ENCODE measurements around the gene MDN1.
"Not testable (repeated sequence)": the region's sequence is repeated elsewhere in the genome, so short reads cannot be mapped to it uniquely, and the experiment has no call there.

MDN1 gene

GRCh38 chr6:89818977-89819335 is 638 bp downstream of the MDN1 start:
- FAIRE-seq, result no peak

DNA sequence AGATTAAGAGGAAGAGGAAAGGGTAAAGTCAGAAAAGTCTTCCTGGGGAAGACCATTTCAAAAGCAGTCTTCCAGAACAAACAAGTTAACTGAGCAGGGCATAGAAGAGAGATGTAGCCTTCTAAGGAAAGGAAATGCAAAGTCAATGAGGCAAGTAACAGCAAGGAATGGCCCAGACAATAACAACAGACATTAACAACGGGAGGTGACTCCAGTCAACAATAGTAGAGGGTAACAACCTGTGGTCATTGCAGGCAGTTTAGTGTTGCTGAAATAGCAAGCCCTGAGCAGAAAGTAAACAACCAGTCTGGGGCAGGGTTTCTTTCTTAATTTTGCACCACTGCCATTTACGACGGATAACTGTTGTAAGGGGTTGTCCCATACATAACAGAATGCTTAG is 2.1 kb downstream of the MDN1 start:
- no peak for FAIRE-seq

DNA sequence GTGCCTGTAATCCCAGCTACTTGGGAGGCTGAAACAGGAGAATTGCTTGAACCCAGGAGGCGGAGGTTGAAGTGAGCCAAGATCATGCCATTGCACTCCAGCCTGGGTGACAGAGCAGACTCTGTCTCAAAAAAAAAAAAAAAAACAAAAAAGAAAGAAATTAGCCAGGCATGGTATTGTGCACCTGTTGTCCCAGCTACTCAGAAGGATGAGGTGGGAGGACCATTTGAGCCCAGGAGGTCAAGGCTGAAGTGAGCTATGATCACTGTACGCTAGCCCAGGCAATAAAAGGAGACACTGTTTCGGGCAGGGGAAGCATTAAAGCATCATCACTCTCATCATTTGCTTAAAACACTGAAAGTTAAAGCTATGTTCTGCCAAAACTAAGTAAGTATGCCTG is 6.2 kb downstream of the MDN1 start:
- not testable (repeated sequence) for FAIRE-seq

DNA sequence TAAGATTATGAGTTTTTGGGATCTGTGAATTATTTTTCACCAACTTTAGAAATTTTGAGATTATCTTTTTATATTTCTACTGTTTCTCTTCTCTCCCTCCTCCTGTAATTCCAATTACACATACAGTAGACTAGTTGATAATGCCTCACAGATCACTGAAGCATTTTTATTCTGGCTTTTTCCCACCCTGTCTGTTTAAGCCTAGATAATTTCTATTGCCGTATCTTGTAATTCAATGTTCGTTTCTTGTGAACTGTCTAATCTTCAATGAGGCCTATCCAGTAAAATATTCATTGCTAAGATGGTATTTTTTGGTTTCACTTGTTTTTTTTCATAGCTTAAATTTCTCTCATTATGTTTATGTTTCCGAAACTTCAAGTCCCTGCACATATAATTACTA is 12.0 kb downstream of the MDN1 start:
- no peak for FAIRE-seq

GRCh38 chr6:89805814-89806371 is 13.7 kb downstream of the MDN1 start:
- no peak for FAIRE-seq

DNA sequence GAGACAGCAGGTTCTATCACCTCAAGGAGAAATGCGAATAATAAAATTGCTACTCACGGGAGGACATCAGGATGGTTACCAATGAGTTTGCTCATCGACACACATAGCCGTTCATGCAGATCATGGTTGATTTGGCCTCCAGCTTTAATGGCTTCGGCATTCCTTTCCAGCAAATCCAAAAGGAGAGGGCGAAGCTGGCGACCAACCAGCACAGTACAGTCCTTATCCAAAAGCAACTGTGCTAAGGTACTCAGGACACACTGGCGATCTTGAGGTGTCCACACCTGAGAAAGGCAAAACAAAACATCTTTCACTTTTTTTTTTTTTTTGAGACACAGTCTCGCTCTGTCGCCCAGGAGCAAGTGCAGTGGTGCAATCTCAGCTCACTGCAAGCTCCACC is 16.3 kb downstream of the MDN1 start:
- no peak for FAIRE-seq

GRCh38 chr6:89799756-89800155 is 19.8 kb downstream of the MDN1 start:
- no peak for FAIRE-seq

DNA sequence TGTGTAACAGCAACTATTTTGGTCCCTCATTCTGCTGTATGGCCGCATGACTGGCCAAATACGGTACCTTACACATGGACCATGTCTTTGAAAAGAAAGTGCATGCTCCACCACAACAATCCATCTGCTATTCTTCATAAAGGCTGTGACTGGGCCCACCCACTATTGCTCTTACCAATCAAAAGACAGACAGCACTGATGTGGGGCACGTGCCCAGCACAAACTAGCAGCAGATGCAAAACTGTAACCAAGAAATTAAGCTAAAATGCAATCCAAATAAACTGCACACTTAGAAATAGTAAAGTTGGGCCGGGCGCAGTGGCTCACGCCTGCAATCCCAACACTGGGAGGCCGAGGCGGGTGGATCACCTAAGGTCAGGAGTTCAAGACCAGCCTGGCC is 20.5 kb downstream of the MDN1 start:
- no peak for FAIRE-seq

GRCh38 chr6:89797317-89797716 is 22.3 kb downstream of the MDN1 start:
- FAIRE-seq, result no peak

- no peak for FAIRE-seq
These were observed 25.3 kb downstream of the MDN1 start for GRCh38 chr6:89794324-89794723.

GRCh38 chr6:89793586-89793985 is 26.0 kb downstream of the MDN1 start:
- FAIRE-seq, result no peak

GRCh38 chr6:89792881-89793280 is 26.7 kb downstream of the MDN1 start:
- no peak for FAIRE-seq

DNA sequence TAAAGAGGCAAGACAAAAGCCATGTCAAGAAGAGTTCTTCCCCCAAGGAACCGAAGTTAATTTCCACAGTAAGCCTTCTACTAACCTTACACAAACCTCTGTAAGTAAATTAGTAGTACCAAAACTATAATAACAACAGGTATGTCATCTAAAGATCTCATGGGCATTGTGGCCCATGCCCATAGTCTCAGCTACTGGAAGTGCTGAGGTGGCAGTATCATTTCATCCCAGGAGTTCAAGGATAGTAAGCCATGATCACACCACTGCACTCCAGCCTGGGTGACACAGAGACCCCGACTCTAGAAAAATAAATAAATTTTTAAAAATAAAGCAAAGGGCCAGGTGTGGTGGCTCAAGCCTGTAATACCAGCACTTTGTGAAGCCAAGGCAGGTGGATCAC is 29.2 kb downstream of the MDN1 start:
- FAIRE-seq, result no peak

GRCh38 chr6:89789980-89790379 is 29.6 kb downstream of the MDN1 start:
- no peak for FAIRE-seq

GRCh38 chr6:89787660-89788328 is 31.8 kb downstream of the MDN1 start:
- FAIRE-seq, result no peak

GRCh38 chr6:89786970-89787369 is 32.6 kb downstream of the MDN1 start:
- FAIRE-seq, result no peak

DNA sequence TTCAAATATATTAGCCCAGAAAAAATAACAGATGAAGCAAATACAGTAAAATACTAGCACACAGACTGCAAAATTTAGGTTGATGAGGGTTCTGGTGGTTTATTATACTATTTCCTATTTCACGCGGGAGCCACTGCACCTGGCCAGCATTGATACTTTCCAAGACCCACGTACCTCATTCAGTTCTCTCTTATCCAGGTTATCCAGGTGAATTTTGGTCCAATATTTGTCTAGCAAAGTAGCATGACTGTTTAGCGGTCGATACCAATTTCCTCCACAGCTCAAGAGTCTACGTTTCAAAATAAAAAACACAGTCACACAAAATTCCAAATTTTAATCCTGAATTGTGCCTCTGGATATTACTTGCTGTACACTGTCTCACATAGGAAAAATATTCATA is 34.8 kb downstream of the MDN1 start:
- no peak for FAIRE-seq

GRCh38 chr6:89783293-89783692 is 36.3 kb downstream of the MDN1 start:
- FAIRE-seq, result not testable (repeated sequence)

DNA sequence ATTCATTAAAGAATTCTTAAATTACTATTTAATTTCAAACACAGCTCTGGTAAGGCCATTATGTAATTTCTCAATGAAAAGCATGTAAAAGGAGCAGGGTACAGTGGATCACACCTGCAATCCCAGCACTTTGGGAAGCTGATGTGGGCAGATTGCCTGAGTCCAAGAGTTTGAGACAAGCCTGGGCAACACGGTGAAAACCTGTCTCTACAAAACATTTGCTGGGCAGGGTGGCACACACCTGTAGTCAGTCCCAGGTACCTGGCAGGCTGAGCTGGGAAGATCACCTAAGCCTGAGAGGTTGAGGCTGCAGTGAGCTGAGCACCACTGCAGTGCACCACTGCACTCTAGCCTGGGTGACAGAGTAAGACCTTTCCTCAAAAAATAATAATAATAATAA is 37.4 kb downstream of the MDN1 start:
- FAIRE-seq, result no peak

DNA sequence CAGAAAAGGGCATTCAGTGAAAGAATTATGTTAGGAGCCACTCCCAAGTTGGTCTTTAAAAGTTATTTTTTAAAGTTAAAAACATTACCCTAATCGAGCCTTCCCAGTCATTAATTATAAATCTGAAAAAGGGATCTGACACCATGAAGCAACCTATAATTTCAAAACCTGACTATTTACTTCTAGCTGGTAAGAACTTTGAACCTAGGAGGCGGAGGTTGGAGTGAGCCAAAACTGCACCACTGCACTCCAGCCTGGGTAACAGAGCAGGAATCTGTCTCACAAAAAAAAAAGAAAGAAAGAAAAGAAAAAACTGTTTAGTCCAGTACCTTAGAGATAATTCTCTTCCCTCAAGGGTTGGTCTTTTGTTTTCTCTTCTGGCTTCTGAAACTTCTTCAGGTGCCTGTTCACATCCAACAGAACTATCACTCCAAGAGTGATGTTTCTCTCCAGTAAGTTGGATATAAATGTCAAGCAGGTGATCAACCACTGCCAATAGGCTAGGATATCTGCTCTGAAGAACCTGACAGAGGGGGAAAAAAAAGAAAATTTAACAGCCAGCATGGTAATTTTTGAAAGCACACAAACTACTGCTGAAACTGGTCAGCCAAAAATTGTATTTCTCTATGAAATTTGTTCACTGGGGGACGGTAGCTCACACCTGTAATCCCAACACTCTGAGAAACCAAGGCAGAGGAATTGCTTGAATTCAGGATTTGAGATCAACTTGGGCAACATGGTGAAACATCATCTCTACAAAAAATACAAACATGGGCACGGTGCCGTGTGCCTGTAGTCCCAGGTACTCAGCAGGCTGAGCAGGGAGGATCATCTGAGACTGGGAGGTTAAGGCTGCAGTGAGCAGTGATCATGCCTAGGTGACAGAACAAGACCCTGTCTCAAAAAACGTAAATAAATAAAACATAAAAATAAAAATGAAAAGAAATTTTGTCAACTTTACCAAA is 38.2 kb downstream of the MDN1 start:
- no peak for FAIRE-seq

GRCh38 chr6:89777455-89777854 is 42.1 kb downstream of the MDN1 start:
- no peak for FAIRE-seq

DNA sequence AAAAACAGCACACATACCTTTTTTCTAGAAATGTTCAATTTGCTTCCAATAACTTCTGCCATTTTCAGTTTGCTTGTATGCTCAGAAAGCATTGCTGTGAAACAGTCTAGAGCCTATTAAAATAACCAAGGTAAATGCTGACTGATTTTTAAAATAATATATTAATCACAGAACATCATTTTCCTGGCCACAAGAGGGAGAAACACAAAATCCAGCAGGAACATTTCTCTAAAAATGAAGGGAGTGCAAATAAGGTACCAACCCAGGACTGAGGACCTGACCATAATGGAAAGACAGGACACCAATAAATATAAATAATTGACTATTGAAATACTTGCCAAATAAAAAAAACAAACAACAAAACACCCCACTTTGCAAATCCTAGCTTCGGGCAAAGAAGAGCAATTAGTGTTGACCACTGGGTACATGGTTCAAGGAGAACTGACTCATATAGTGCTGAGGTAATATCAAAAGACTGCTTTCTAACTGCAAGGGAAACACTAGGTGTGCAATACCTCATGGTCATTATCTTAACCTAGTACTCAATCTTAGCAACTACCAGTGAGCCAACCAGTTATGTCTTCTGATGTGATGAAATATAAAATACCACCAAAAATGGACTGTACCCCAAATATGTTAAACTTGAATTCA is 42.9 kb downstream of the MDN1 start:
- FAIRE-seq, result no peak

DNA sequence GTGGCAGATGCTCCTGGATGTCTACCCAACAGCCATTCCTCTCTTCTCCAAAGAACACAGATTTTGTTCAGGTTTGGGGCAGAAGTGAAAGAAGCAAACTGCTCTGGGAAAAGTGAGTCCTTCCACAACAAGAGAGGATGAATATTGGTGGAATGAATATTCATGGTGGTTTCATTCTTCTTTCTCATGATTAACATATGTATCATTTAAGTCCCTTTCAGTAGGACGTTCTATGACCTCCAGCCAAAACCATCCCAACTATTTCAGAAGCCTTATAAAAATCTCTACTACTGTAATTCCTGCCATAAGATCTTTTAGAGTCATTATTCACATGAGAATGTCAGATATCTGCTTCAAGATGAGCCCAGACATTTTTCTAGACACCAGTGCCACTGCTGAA is 44.4 kb downstream of the MDN1 start:
- no peak for FAIRE-seq

DNA sequence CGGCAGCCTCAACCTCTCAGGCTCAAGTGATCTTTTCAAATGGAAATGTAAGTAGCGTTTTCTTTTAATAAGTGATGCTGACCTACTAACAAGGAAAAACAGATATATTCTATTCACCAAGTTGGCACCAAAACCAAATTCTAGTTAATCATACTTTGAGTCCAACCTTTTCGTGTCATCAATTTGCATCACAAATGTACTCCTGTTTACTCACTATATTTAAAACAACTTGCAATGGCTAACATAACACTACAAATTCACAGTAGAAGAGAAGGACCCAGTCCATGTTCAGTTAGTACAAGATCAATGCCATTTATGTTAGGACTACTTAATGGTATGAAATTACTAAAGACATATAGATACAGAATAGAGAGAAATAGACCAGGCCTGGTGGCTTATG is 50.0 kb downstream of the MDN1 start:
- FAIRE-seq, result no peak
